Endodermal cell (in vitro differentiated cells): ENCODE data around the gene YWHAE. TPM values are rescaled to one million over a fixed set of nuclear protein-coding genes. Genes with fewer than 3 reads are reported as not detected.

ENCODE experiments used
- DNase-seq: peaks from one replicate; pipeline ENCODE4 v3.0.0-alpha.2; 2017
- H3K27ac ChIP-seq: 2 replicates; pipeline ENCODE4 v1.5.1; 2013; ENCODE audit warnings: mild to moderate bottlenecking, low read depth, low read length, moderate library complexity
- H3K27me3 ChIP-seq: 2 replicates; pipeline ENCODE4 v1.6.1; 2013; ENCODE audit warnings: mild to moderate bottlenecking, low read length, moderate library complexity; ENCODE audit not compliant: insufficient read depth, control insufficient read depth, poor library complexity, severe bottlenecking
- H3K36me3 ChIP-seq: 2 replicates; pipeline ENCODE4 v1.7.0; 2013; ENCODE audit warnings: mild to moderate bottlenecking, low read length, moderate library complexity; ENCODE audit not compliant: control insufficient read depth, insufficient read depth
- H3K4me1 ChIP-seq: one replicate; pipeline ENCODE4 v1.7.0; 2013; ENCODE audit warnings: low read length; ENCODE audit not compliant: control insufficient read depth, insufficient read depth
- H3K4me3 ChIP-seq: 2 replicates; pipeline ENCODE4 v1.5.1; 2013; ENCODE audit warnings: mild to moderate bottlenecking, low read length, moderate library complexity
- H3K9ac ChIP-seq: 2 replicates; pipeline ENCODE4 v1.6.1; 2013; ENCODE audit warnings: mild to moderate bottlenecking, low read length, moderate library complexity; ENCODE audit not compliant: poor library complexity, severe bottlenecking; ENCODE audit errors: extremely low read depth
- H3K9me3 ChIP-seq: 2 replicates; pipeline ENCODE4 v1.6.1; 2013; ENCODE audit warnings: mild to moderate bottlenecking, low read length, moderate library complexity; ENCODE audit not compliant: control insufficient read depth
- H3K27ac Mint-ChIP-seq: 2 replicates; pipeline ENCODE4 v1.8.0; 2020; ENCODE audit warnings: mixed read lengths
- H3K27me3 Mint-ChIP-seq: 2 replicates; pipeline ENCODE4 v1.8.0; 2021; ENCODE audit warnings: mild to moderate bottlenecking, mixed read lengths; ENCODE audit not compliant: insufficient read depth
- H3K36me3 Mint-ChIP-seq: 2 replicates; pipeline ENCODE4 v1.8.0; 2020; ENCODE audit warnings: low read depth, mixed read lengths
- H3K4me1 Mint-ChIP-seq: 2 replicates; pipeline ENCODE4 v1.8.0; 2020; ENCODE audit warnings: mixed read lengths
- H3K4me3 Mint-ChIP-seq: 2 replicates; pipeline ENCODE4 v1.8.0; 2020; ENCODE audit warnings: mild to moderate bottlenecking, moderate library complexity, mixed read lengths
- H3K9me3 Mint-ChIP-seq: 2 replicates; pipeline ENCODE4 v1.8.0; 2020; ENCODE audit warnings: mild to moderate bottlenecking, mixed read lengths
- CTCF ChIP-seq: fragments of 200-600 bp; sonication (generic); conservative IDR thresholded peaks from 2 replicates; pipeline ENCODE4 v1.5.0; 2021; ENCODE audit warnings: antibody characterized with exemption, mild to moderate bottlenecking
- WGBS, 2 experiments: methylation state at CpG; one replicate each; pipeline versions ENCODE4 v1.1.5 to v1.1.7; 2013; ENCODE audit warnings: missing lambda C conversion rate in 2 of 2, mixed read lengths in 1 of 2; ENCODE audit not compliant: insufficient coverage in 1 of 2, insufficient read length in 1 of 2; 5-methylcytosine and 5-hydroxymethylcytosine counted together
- total RNA-seq, 2 donors: library from RNA; stranded (reverse); fragmentation: NEBNext Ultra II Directional in 1 of 2; extraction: Animal tissue kit (Norgen Biotek cat#: 25700) in 1 of 2; gene quantifications; 2 replicates in 1 of 2; 3 replicates in 1 of 2; pipeline ENCODE4 v1.2.1, GENCODE V29; 2021

The YWHAE gene
- total RNA-seq, 2 donors from 2014 or later = 1,225 to 1,349 TPM

GRCh38 chr17:1344521-1344920 is 55.5 kb downstream of the YWHAE start:
- Histone ChIP-seq H3K27me3 (no peaks in the 10 kb centered on the region), H3K4me3 (no peak overlapping the region), H3K9ac (no peak overlapping the region), H3K9me3 (peaks cover 20% of the 10 kb centered on the region), H3K27ac (peak overlapping the region; percentile 17), H3K4me1 (no peaks in the 10 kb centered on the region), H3K36me3 (peaks cover 65% of the 10 kb centered on the region)
- WGBS, 2 experiments = 95 to 96% methylated on average over 4 to 7 of the region's 7 CpGs
- Mint-ChIP-seq H3K27ac (no peak overlapping the region), H3K27me3 (no peaks in the 10 kb centered on the region), H3K36me3 (peaks cover 62% of the 10 kb centered on the region), H3K4me3 (no peak overlapping the region), H3K4me1 (no peaks in the 10 kb centered on the region), H3K9me3 (no peaks in the 10 kb centered on the region)
- no peak for TF ChIP-seq CTCF
- DNase-seq = no peak

GRCh38 chr17:1343554-1343953 is 56.5 kb downstream of the YWHAE start:
- H3K27ac ChIP-seq = no peak overlapping the region
- H3K4me1 ChIP-seq = no peaks in the 10 kb centered on the region
- H3K4me3 ChIP-seq = no peak overlapping the region
- H3K36me3 Mint-ChIP-seq = peaks cover 57% of the 10 kb centered on the region
- no peaks in the 10 kb centered on the region for H3K27me3 ChIP-seq
- no peak overlapping the region for H3K27ac Mint-ChIP-seq
- DNase-seq = no peak
- no peak for TF ChIP-seq CTCF
- H3K27me3 Mint-ChIP-seq = no peaks in the 10 kb centered on the region
- H3K9ac ChIP-seq = no peak overlapping the region
- 98% methylated on average over 5 of the region's 5 CpGs for WGBS, 2 experiments
- peaks cover 59% of the 10 kb centered on the region for H3K36me3 ChIP-seq
- no peaks in the 10 kb centered on the region for H3K9me3 Mint-ChIP-seq
- peaks cover 20% of the 10 kb centered on the region for H3K9me3 ChIP-seq
- H3K4me1 Mint-ChIP-seq = no peaks in the 10 kb centered on the region
- no peak overlapping the region for H3K4me3 Mint-ChIP-seq

- WGBS, 2 experiments = 95 to 96% methylated on average over 10 to 11 of the region's 11 CpGs
- peaks cover 20% of the 10 kb centered on the region for H3K9me3 ChIP-seq
- TF ChIP-seq CTCF = no peak
- DNase-seq = no peak
- Mint-ChIP-seq H3K9me3 (no peaks in the 10 kb centered on the region), H3K4me1 (no peaks in the 10 kb centered on the region), H3K27ac (no peak overlapping the region), H3K4me3 (no peak overlapping the region), H3K27me3 (no peaks in the 10 kb centered on the region), H3K36me3 (peaks cover 32% of the 10 kb centered on the region)
- no peaks in the 10 kb centered on the region for H3K27me3 ChIP-seq
- H3K36me3 ChIP-seq = peaks cover 31% of the 10 kb centered on the region
- H3K9ac ChIP-seq = no peak overlapping the region
- H3K4me3 ChIP-seq = no peak overlapping the region
- no peaks in the 10 kb centered on the region for H3K4me1 ChIP-seq
- no peak overlapping the region for H3K27ac ChIP-seq
Observed at GRCh38 chr17:1340371-1340770, 59.7 kb downstream of the YWHAE start.
